ENCODE measurements around the gene RAD50.
"Not testable (repeated sequence)": the region's sequence is repeated elsewhere in the genome, so short reads cannot be mapped to it uniquely, and the experiment has no call there.

RAD50 gene

DNA sequence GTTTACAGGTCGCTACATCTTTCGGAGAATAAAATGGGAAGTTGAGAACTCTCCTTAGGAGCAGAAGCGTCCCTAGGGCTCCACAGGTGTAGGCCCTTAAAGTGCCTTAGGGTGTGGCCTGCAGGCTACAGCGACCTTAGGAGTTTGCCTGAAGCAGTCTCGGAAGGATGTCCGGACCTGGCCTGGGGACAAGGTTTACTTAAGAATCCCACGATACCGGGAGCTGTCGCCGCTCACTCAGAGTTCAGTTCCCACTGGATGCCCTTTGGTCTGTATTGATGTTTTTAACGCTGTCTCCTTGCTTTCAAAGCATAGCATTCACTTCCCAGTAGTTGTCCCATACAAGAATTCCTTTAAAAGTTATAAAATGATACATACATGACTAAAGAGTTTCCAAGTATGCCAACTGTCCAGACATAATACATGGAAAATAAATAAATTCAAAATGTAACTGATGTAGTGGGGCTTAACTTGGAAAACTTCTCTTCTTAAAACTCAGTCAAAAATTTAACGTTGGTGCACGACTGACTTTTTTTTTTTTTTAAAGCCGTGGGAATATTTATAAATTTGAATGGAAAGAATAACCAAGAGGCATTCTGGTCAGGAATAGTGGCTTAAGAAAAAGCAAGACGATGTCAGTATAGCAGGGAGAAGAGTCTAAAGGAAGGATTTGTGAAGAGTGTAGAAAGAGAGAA, 848 bp downstream of the RAD50 start:
- DNase-seq (ENCODE audit: low spot score) = no peak

DNA sequence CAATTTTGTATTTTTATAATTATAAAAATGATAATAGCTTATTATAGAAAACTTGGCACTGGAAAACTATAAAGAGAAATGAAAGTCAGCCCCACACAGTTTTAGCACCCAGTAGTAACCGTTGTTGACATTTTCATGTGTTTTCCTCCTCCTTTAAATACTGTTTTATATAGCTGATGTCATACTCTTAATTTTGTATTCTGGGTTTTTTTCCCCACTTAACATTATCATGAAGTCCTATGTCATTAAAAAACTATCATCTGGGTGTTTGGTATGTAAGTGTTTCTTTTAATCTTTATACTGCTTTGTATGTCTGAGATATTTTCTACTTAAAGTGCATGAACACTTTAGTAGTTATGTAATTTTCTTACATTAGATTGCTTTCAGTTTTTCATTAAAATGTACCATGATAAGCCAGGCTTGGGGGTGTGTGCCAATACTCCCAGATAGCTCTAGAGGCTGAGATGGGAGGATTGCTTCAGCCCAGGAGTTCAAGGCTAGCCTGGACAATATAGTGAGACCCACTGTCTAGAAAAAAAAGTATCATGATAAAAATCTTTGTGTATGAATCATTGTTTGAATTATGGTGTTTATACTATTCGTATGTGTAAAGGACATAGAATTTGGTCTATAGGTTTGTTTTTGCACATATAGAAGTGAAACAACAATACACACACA, 2.7 kb downstream of the RAD50 start:
- DNase-seq (ENCODE audit: low spot score) = no peak

DNA sequence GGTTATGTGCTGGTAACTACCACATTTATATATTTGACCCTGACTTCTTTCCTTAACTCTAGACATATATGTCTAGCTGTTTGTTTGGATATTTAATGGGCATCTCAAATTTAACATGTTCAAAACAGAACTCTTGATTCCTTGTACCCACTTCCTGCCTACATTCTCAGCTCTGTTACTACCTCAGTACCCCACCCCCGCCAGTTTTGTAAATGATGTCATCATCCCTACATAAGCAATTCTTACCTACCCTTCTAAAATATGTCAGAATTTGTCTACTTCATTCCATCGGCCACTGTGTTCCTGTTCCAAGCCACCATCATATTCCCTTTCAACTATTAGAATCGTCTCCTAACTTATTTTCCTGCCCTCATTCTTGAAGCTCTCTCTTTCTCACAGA, 4.8 kb downstream of the RAD50 start:
- no peak for DNase-seq (ENCODE audit: low spot score)

DNA sequence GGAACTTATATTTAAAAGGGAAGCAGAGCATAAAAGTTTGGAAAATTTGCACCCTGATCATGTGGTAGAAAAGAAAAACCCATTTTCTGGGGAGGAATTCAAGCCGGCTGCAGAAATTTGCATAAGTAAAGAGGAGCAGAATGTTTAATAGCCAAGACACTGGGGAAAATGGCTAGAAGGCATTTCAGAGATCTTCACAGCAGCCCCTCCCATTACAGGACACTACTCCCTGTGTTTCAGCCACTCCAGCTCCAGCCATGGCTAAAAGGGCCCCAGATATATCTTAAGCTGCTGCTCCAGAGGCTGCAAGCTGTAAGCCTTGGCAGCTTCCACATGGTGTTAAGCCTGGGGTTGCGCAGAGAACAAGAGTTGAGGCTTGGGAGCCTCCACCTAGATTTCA, 7.8 kb downstream of the RAD50 start:
- DNase-seq (ENCODE audit: low spot score) = not testable (repeated sequence)

DNA sequence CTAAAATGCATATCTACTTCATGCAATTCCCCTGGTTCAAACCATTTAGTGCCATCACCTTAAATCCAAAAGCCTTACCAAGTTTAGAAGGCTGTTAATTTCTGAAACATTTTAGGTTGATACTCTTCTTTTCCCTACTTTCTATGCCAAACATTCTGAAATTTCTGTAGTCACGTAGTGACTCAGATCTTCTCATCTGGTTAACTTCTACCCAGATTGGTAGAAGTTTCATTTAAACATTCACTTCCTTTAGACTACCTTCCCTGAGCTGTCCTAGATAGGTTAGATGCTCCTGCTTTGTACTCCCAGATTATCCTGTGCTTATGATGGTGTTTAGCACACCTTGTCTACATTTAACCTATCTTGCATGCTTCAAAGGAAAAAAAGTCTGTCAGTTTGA, 9.9 kb downstream of the RAD50 start:
- DNase-seq (ENCODE audit: low spot score) = no peak

DNA sequence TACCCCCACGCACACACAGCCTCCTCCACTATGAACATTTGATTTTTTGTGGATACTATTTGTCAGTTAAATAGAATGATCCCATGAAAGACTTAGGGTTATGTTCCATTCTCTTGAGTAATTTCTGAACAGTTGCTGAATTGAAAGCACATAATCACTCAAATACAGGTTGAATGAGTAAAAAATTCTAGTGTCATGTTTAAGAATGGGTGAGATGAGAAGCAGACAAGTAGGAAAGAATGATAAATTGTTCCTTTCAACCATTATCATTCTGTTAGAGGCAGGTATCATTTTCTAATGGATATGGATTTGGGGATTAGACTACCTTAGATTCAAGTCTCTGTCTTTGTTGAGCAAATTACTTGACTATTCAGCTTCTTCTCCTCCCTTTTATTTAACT, 19.3 kb downstream of the RAD50 start:
- DNase-seq (ENCODE audit: low spot score) = no peak

DNA sequence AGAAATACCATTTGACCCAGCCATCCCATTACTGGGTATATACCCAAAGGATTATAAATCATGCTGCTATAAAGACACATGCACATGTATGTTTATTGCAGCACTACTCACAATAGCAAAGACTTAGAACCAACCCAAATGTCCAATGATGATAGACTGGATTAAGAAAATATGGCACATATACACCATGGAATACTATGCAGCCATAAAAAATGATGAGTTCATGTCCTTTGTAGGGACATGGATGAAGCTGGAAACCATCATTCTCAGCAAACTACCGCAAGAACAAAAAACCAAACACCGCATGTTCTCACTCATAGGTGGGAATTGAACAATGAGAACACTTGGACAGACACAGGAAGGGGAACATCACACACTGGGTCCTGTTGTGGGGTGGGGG, 27.8 kb downstream of the RAD50 start:
- DNase-seq (ENCODE audit: low spot score) = not testable (repeated sequence)

DNA sequence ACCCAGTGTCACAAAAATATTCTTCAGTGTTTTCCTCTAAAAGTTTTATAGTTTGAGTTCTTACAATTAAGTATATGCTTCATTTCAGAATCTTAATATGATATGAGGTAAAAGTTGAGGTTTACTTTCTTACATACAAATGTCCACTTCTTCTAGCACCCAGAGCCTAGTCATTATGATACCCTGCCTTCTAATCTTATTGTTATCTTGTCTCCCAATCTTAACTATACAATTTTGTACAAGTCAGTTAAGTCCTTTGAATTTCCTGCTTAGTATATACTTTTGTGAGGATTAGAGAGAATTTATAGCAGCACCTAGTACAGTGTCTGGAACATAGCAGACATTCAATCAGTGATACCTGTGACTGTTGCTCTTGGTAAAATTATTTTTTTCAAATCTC, 29.3 kb downstream of the RAD50 start:
- no peak for DNase-seq (ENCODE audit: low spot score)

DNA sequence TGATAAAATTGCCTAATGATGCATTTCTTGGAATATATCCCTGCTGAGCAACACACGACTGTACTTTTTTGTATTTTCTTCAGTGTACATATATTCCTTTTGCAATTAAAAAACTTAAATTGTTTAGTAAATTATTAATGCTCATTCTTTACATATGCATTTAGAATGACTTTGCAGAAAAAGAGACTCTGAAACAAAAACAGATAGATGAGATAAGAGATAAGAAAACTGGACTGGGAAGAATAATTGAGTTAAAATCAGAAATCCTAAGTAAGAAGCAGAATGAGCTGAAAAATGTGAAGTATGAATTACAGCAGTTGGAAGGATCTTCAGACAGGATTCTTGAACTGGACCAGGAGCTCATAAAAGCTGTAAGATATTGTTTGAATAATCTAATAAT, 32.7 kb downstream of the RAD50 start:
- no peak for DNase-seq (ENCODE audit: low spot score)

DNA sequence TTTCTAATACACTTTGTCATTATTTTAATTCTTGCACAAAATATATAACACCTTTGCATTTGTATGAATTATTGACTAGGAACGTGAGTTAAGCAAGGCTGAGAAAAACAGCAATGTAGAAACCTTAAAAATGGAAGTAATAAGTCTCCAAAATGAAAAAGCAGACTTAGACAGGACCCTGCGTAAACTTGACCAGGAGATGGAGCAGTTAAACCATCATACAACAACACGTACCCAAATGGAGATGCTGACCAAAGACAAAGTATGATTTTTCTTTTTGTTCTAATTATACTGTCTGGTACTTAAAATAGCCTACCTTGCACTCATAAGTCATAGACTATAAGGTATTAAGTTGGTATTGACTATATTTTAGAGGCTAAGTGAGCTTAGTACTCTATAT, 34.4 kb downstream of the RAD50 start:
- DNase-seq (ENCODE audit: low spot score) = peak; percentile 5

DNA sequence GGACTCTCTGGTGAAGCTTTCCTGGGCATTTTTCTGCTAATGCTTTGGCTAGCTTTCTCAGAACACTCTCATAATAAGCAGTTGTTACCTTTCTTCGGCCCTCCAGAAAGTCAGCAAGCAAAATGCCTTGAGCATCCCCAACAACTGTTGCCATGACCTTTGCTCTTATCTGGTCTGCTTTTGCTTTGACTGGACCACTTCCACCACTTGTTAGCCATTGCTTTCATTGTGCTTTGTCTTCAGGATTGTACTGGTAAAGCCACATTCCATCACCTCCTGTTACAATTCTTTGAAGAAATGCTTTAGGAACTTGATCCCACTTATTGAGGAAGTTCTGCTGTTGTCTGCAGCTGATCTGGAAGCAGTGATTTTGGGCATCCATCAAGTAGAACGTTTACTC, 35.7 kb downstream of the RAD50 start:
- no peak for DNase-seq (ENCODE audit: low spot score)

DNA sequence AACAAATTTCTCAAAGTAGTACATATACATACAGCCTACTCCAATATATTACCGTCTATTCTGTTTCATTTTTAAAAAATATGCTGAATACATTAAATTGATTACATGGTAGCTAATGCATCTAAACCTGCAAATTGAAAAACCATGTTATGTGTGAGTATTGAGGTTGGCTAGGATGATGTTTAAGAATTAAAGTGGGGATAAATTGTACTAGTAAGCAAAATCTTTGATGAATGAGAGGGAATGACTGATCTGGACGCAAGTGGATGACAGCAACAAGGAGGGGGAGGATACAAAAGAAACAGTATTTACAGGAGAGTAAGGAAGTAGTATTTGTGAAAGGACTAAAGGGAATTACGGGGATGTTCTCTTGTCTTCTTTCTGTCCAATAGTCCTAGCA, 37.4 kb downstream of the RAD50 start:
- DNase-seq (ENCODE audit: low spot score) = no peak

DNA sequence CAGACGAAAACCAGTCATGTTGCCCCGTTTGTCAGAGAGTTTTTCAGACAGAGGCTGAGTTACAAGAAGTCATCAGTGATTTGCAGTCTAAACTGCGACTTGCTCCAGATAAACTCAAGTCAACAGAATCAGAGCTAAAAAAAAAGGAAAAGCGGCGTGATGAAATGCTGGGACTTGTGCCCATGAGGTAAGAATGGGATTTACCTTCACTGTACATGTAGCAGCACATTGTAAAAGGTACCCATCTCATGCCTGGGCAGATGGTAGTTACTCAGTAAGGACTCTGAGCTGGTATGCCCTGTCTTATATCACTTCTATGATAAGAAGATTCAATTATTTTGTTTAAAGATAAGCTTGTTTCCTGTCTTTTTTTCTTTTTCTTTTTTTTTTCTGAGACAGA, 38.8 kb downstream of the RAD50 start:
- no peak for DNase-seq (ENCODE audit: low spot score)

DNA sequence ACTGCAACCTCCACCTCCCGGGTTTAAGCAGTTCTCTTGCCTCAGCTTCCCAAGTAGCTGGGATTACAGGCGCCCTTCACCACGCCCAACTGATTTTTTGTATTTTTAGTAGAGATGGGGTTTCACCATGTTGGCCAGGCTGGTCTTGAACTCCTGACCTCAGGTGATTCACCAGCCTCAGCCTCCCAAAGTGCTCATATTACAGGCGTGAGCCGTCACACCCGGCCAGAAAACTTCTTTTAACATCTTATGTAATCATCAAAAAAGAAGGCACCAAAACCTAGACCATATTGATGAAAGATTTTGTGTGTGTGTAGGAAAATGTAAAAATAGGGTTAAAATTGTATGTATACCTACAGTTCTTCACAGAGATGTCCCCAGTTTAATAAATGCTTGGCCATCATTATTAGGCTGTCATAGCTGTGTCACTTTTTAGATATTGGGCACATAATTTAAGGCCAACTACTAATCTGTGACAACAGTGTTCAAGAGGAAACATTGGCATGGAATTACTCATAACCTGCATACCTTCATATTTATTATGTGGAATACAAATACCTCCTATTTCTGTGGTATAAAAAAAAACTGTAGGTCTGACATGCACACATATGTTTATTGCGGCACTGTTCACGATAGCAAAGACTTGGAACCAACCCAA, 44.4 kb downstream of the RAD50 start:
- DNase-seq (ENCODE audit: low spot score) = no peak

DNA sequence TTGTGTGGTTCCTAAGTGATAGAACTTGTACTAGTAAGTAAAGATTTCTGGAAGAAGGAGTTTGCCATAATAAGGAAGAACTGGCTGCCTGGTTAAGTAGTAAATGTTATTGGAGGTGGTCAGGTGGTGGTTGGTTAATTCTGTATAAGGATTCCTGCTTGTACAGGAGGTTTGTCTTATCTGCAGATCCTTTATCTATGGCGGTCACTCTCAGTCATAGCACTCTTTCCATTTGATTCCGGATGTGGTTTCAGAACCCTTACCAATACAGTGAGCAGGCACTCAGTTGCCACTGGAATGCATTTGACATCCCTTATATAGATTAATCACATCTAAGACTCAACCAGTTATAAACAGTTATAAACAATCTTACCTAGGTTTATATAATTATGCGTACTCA, 50.3 kb downstream of the RAD50 start:
- DNase-seq (ENCODE audit: low spot score) = no peak

DNA sequence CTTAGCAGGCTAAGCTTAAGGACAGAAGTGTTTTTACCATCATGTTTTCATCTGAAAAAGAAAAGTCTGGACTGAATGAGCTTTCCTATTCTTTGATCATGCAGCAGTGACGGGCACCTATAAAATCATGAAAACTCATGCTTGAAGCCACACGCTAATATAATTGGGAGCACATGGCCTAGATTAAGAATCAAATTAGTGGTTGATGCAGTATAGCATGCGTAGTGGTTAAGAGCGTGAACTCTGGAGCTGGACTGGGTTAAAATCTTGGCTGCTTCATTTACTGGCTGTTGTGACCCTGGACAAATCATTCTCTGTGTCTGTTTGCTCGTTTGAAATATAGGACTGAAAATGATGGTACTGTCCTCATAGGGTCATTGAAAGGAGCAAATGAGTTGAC, 51.3 kb downstream of the RAD50 start:
- DNase-seq (ENCODE audit: low spot score) = no peak

DNA sequence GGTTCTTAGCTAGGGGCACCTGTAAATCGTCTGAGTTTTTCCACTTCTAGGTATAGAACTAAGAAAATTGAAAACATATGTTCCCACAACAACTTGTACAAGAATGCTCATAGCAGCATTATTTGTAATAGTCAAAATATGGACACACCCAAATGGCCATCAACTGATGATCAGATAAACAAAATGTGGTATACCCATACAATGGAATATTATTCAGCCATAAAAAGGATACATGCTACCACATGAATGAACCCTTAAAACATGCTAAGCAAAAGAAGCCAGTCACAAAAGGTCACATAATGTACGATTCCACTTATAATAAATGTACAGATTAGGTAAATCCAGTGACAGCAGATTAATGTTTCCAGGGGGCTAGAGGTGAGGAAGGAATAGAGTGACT, 55.2 kb downstream of the RAD50 start:
- DNase-seq (ENCODE audit: low spot score) = no peak

DNA sequence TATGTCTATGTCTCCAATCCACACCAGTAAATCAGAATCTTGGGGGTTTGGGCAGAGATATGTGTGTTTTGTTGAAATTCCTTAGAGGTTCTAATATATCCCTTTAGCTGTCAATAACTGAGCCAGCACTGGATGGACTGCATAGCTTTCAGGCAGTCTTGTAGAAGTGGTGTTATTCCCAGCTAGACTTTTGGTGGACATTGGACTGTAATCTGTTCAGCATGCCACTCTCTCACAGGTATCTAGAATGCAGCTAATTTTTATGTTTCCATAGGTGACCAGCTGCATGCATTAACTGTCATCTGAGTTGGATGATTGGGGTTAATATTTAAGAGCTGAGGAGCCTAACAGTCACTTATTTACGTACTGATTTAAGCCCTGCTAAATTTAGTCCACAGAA, 56.1 kb downstream of the RAD50 start:
- no peak for DNase-seq (ENCODE audit: low spot score)

DNA sequence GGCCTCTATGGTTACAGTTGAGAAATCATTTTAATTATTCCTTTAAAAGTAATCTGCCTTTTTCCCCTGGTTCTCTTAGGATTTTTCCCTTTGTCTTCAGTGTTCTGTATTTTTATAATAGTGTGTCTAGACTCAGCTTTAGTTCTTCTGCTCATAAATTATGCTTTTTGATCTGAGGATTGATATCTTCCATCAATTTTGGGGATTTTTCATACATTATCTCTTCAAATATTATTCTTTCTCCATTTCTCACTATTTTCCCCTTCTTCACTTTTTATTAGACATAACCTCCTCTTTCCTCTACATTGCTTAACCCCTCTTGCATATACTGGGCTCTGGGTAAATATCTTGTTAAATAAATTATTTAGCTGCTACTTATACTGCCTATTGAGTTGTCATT, 64.9 kb downstream of the RAD50 start:
- no peak for DNase-seq (ENCODE audit: low spot score)

DNA sequence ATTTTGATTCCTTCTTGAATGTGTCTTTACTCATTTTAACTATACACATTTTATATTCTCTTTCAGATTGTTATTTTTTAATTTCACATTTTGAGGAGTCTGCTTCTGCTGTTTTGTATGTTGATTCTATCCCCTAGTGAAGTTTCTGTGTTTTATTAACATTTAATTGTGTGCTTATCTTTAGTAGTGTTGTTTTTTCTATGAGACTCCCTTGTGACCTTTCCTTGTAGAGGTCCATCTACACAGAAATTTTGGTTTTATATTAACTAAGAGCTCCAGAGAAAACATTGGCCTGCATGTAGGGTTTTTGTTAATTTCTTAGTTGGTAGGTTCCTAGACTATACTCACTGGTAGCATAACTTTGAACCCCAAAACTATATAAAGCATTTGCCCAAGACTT, 65.8 kb downstream of the RAD50 start:
- DNase-seq (ENCODE audit: low spot score) = no peak

DNA sequence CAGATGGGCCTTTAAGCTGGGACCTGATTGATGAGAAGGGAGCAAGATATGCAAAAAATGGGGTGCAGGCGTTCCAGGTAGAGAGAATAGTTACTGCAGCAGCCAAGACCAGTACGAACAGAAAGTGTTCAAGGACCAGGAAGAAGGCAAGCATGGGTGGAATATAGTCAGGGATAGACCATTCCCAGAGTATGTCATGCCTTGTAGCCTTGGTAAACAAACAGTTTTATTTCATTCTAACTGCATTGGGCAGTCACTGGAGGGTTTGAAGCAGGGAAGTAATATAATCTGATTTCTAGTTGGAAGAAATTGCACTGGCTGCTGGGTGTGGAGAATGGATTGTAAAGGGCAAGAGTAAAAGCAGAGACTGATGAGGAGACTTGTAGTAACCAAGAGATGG, 70.7 kb downstream of the RAD50 start:
- no peak for DNase-seq (ENCODE audit: low spot score)

DNA sequence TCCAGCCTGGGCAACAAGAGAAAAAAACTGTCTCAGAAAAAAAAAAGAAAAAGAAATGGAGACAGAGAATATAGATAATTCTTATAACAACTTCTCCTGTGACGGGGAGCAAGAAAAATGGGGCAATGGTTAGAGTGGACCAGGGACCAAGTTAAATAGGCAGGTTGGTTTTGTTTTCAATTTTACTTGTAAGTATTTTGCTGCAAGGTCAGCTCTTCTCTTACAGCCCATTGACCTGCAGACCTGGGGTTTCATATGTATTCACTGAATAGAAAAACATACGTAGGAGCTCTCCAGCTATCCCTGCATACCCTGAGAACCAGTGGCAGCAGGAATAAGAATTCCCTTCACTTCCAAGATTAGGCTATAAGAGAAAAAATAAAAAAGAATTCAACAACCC, 72.0 kb downstream of the RAD50 start:
- DNase-seq (ENCODE audit: low spot score) = no peak

DNA sequence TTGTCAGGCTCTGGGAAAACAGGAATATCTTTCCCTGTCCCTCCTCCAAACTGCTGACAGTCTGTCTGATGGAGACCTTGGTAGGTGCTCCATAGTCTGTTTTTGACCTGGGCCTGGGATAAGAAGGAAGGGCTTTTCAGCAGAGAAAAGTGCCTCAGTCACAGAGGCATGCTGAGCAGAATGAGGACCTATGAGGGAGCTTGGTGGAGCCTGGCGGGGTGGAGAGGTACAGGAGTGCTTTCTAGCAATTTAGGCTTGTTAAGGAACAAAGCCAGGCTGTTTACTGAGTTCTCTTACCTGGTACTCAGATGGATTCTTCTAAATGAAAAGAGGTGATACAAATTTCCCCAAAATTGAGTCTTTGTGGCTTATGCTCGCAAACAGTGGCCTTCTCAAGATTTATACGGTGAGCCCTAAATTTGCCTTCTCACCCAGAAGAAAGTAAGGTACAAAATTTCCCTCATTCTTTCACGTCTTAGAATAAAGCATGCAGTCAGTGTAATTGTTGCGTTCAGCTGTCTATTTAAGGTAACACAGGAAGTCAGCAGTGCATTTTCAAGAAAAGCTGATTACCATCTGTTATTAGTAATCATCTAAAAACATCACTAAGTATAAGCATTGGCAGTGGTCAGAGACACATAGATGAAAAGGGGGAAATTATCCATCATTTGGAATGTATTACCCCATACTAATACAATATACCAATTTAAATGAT, 72.6 kb downstream of the RAD50 start:
- no peak for DNase-seq (ENCODE audit: low spot score)

All from globus pallidus (tissue), 1 donor.